ENCODE data around the gene PLP1.

DNA sequence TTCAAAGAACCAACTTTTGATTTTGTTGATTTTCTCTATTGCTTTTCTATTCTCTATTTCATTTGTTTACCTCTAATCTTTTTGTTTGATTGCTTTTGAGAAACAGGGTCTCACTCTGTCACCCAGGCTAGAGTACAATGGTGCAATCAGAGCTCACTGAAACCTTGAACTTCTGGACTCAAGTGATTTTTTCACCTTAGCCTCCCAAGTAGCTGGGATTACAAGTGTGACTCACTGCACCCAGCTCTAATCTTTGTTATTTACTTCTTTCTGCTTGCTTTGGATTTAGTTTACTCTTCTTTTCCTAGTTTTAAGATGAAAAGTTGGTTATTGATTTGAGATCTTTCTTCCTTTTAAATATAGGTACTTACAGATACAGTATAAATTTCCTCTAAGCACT lies 29.2 kb downstream of the PLP1 start:
- TF ChIP-seq ZNF274 (IDR thresholded peaks at IDR 0.05; ENCODE audit: low read depth, low read length) (no peak), SUZ12 (IDR thresholded peaks at IDR 0.05; ENCODE audit: extremely low read depth, insufficient read depth, insufficient read length) (no peak)

Measured in NT2/D1 (cell line).